GM19455 (cell line): ENCODE results near the gene ZNF512.
"Not testable (repeated sequence)": the region's sequence is repeated elsewhere in the genome, so short reads cannot be mapped to it uniquely, and the experiment has no call there.

Experiments used
- ATAC-seq: cut with Tn5 transposase; IDR thresholded peaks from one replicate; pipeline ENCODE4 v1.9.1; 2021; ENCODE audit not compliant: unreplicated experiment

The ZNF512 gene

DNA sequence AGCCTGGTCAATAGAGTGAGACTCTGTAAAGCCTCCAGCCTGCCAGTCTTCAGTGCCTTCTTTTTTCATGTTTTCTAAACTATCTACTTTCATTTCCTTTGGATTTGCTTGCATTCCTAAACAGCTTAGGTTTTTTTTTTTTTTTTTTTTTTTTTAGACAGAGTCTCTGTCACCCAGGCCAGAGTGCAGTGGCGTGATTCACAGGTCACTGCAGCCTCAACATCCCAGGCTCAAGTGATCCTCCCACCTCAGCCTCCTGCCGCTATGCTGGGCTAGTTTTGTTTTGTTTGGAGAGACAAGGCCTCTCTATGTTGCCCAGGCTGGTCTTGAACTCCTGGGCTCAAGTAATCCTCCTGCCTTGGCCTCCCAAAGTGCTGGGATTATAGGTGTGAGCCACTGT lies 47.4 kb downstream of the ZNF512 start:
- ATAC-seq = not testable (repeated sequence)

DNA sequence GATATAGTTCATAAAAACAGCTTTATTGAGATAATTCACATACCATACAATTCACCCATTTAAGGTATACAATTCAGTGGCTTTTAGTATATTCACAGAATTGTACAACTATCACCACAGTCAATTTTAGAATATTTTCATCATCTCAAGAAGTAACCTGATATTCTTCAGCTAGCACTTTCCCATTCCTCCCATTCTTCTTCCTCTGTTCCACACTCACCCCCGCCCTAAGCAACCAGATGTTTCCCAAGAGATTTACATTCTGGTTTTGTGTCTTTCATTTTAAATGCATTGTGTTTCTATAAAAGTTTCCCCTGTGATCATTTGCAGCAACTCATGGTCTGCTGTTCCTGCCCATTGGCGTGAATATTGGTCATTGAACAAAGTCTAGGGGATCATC lies 51.4 kb downstream of the ZNF512 start:
- no peak for ATAC-seq

DNA sequence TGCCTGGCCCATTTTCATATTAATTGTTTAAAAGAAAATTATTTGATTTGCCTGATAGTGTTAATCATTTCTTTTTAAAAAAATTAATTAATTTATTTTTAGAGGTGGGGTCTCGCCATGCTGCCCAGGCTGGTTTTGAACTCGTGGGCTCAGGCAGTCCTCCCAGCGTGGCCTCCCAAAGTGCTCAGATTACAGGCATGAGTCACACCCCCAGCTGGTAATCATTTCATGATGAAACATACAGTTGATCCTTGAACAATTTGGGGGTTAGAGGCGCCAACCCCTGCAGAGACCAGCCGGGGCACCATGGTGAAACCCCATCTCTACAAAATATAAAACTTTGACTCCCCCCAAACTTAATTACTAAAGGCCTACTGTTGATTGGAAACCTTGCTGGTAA lies 53.9 kb downstream of the ZNF512 start:
- no peak for ATAC-seq

DNA sequence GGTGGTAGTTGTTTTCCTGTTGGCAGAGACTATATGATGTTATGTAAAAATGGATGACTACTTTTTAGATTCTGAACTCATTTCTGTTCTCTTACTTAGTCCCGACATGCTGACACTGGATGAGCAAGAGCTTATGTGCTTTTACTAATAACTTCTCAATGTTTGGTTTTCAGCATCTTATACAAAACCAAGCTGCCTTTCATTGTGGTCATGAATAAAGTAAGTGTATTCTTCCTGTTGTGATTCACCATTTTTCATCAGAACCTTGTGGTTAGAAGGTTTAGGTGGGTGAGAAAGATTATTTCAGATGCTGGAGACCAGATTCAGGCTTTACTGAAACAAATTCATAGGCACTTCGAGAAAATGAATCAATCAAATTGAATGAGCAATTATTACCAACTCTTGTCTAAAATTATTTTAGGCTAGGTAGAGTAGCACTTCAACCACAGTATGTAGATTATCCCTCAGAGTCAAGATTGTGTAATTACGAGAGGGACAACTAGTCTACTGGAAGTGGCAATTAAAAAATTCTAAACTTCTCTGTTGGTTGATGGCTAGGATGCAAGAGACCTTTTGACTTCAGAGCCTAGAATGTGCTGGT lies 55.3 kb downstream of the ZNF512 start:
- no peak for ATAC-seq

DNA sequence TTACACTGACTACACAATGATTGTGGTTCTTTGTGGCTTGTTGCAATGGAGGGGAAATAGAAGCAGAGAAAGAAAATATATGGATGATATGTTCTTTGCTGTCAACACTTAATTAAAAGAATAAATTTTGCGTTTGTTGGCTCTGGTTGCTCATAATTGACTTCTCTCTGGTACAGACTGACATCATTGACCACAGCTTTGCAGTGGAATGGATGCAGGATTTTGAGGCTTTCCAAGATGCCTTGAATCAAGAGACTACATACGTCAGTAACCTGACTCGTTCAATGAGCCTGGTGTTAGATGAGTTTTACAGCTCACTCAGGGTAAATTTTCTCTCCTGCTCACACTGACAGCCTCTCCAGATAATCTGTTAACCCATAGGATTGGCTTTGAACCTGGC lies 55.9 kb downstream of the ZNF512 start:
- no peak for ATAC-seq

DNA sequence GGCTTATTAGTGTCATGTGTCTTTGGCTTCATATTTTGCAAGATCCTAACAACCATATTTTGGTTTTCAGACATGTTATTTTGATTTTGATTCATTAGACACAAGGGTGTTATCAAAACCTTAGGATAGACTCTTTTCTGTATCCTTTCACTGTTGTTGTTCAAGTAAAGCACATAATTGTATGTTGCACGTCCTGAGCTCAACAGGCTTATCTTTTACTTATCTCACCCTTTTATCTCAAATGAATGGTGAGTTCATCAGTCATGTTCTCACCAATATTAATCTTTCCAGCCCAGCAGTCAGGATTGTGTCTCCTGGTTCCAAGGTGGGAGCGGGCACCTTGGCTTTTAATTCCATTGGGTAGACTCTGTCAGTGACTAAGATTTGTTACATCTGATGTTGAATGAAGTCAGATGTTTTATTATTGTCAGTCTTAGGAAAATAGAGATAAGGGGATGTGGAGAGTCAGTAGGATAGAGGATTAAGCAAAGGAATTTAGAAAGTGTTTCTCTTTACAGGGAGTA lies 57.9 kb downstream of the ZNF512 start:
- ATAC-seq = no peak

DNA sequence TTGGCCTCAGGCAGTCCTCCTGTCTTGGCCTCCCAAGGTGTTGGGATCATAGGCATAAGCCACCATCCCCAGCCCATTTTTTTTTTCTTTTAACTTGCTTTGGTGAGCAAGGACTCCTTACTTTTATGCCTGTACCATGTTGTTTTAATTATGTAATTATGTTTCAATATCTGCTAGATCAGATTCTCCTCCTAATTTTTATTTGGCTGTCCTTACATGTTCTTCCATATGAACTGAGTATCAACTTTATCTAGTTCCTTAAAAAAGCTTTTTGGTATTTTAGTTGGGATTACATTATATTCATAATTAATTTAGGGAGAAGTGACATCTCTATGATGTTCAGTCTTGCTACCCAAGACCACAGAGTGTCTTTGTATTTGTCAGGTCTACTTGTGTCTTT lies 62.4 kb downstream of the ZNF512 start:
- ATAC-seq = no peak

DNA sequence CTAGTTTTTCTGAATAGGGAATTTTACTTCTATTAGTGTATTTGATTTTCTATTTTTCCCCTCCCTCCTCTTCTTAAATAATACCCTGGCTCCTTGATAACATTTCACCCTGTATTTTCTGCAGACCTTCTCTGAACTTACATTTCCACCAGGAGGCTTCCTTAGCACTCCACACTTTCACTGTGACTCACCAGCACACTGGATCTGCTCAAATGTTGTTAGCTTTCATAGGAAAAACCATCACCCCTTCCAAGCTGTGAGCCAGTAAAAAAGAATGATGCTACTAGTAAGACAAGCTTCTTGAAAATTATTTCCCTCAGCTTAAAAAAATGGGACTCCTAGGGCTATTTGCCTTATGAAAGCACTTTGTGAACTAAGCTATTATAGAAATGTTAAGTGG lies 64.4 kb downstream of the ZNF512 start:
- no peak for ATAC-seq

DNA sequence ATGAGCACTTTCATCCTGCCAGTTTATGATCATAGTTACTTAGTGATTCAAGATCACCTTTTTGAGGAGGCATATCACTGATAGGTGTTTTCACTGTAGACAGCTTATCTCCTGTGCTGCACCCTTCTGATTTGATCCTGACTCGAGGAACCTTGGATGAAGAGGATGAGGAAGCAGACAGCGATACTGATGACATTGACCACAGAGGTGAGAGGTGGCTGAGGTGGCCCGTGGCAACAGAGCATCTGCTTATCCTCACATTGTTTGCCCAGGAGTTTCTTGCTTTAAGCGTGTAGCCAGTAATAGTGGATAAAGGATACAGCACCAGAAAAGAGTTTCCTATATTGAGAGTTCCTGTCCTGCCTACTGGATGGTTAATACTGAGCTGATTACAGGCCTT lies 64.9 kb downstream of the ZNF512 start:
- no peak for ATAC-seq

DNA sequence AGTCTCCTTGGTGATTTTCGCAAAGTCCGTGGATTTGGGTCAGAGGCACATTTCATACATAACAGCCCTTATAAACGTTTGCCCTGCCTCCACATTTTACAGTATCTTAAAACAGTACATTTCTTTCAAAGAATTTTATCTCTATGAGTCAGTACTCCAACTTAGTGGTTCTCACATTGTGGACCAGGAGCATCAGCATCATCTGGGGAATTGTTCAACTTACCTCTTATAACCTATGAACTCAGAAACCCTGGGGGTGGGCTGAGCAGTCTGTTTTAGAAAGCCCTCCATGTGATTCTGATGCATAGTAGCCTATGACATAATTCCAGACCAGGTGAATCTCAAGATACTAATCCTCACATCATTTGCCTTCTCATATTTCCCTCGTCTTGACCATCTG lies 68.2 kb downstream of the ZNF512 start:
- no peak for ATAC-seq

DNA sequence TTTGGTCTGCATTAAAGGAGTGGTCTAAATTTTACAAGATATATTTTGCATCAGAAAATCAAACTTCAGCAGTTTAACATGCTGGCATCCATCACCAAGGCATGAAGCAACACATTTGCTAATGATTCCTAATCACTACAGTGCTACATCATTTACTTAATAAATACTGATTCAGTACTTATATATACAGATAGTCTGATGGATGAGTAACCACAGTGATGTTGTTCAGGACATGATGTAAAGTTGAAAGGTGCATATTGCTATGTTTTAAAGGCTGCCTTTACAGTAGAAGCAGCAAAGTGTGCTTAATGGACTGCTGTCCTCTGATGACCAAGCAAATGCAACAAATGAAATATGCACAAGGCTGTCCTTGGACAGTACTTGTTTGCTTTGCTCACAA lies 69.5 kb downstream of the ZNF512 start:
- ATAC-seq = no peak

DNA sequence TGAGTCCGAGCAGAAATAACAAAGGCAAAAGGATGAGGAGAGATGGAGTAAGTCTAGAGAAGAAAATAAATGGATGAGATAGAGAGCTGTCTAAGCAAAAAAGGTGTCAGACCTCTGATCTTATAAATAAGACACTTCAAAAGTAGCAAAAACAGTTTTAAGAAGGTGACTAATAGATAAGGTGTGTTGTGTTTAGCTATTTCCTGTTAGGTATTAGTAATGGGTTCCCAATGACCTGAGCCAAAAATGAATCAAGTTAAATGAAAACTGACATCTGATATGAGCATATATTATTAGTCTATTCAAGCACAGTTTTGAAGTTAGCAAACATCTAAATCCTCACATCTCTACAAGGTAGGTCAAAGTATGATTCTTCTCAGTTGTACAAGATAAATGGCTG lies 69.9 kb downstream of the ZNF512 start:
- no peak for ATAC-seq

DNA sequence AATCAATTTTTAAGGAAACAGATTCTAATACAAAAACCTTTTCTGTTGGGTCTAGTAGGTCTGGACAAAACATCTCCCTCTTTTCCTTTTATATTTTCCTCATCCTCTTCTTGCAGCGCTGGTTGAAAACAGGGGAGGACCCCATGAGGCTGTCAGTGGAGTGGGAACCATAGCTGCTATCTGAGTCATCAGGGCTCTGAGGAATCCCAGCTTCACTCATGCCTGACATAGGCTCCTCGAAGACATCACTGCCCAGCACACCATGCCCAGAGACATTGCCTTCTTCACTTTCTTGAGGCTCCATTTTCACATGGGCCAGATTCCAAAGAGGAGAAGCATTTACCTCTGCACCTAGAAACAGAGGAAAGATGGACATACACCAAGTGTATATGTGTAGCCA lies 70.6 kb downstream of the ZNF512 start:
- no peak for ATAC-seq

DNA sequence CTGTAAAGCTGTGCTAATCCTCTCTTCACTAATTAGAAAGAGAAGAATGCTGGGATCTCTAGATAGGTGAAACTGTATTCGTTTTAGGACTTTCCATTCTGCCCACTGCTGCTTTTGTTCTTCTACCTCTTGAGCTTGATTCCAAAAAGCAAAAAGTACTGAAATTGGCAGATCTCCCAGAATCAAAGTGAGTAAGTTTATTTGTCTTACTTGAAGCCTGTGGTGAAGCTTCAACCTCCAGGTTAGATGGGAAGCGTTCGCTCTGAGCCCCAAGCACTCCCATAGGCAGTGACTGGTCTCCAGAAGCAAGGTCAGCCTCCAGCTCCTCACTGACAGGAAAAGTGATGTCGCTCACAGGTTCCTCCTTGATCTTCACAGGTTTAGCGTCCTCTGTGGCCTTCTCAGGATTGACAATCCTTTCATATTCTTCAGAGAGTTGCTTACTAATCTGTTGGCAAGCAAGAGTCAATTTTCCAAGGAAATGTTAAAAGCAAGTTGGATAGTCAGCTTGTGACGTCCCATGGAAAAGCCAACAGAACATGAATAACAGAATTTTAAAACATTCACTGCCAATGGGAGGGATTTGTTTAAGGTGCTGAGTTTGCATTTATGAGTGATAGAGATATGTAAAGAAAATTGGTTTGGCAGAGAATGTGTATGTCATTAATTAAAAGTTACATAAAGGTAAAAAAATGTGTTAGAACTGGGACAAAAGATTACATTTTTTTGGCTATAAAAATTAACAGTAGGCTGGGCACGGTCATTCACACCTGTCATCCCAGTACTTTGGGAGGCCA lies 72.5 kb downstream of the ZNF512 start:
- no peak for ATAC-seq

DNA sequence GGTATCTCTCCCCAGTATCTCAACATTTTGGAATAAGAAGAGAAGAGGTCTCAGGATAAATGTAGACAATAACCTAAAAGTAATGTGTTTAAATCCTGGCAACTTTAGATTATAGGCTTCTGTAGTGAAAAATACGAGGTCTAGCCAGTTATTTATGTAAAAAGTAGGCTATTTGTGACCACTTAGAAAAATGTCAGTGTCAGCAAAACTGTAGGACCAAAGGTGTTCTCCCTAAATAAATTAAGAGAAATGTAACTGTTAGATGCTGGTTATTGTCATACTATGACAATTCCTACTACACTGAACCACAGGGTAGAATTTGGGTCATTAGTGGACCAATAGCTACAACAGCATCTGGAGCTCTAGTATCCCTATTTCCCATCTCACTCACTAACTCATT lies 78.5 kb downstream of the ZNF512 start:
- no peak for ATAC-seq

DNA sequence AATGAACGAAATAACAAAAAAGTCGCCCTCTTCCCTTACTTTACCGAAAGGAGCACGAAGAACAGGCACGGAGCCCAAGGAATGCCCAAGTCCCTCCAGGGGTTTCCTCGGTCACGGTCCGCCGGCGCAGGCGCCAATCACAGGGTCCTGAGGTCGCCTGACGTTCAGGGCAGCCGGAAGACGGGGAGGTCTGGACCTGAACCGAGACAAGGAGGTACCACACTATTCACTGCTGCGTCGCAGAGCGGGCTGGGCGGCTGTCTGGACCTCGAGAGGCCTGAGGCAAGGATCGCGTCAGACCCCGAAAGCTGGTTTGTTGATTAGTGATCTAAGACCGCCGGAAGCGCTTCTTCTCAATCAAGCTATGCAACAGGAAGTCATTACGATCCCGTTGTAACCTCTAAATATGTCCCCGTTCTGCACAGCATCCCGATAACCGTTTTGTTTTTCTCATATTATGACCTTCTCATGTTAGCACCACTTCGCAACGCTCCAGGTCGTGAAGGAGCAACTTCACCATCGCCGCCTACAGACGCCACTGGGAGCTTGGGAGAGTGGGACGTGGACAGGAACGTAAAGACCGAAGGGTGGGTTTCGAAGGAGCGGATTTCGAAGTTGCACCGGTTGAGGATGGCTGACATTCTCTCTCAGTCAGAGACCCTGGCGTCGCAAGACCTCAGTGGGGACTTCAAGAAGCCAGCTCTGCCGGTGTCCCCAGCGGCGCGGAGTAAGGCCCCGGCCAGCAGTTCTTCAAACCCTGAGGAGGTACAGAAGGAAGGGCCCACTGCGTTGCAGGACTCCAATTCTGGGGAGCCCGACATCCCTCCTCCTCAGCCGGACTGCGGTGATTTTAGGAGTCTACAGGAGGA lies 80.7 kb downstream of the ZNF512 start, which contains the start of the genes SLC4A1AP and SUPT7L:
SLC4A1AP (plus strand) TSS at position 605 of the 869 bp plus-strand sequence; CDS start at position 631, 26 bp downstream.
SUPT7L (minus strand) TSS at position 330 of the 869 bp plus-strand sequence. CDS start 1,422 bp downstream, outside the sequence.
- no peak for ATAC-seq

DNA sequence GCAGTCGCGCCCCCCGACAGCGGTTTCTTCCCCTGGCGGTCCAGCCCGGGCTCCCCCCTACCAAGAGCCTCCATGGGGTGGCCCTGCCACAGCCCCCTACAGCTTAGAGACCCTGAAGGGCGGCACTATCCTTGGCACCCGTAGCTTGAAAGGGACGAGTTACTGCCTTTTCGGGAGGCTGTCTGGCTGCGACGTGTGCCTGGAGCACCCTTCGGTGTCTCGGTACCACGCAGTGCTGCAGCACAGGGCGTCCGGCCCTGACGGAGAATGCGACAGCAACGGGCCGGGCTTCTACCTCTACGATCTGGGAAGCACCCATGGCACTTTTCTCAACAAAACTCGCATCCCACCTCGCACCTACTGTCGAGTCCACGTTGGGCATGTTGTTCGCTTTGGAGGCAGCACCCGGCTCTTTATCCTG lies 81.3 kb downstream of the ZNF512 start:
- no peak for ATAC-seq

DNA sequence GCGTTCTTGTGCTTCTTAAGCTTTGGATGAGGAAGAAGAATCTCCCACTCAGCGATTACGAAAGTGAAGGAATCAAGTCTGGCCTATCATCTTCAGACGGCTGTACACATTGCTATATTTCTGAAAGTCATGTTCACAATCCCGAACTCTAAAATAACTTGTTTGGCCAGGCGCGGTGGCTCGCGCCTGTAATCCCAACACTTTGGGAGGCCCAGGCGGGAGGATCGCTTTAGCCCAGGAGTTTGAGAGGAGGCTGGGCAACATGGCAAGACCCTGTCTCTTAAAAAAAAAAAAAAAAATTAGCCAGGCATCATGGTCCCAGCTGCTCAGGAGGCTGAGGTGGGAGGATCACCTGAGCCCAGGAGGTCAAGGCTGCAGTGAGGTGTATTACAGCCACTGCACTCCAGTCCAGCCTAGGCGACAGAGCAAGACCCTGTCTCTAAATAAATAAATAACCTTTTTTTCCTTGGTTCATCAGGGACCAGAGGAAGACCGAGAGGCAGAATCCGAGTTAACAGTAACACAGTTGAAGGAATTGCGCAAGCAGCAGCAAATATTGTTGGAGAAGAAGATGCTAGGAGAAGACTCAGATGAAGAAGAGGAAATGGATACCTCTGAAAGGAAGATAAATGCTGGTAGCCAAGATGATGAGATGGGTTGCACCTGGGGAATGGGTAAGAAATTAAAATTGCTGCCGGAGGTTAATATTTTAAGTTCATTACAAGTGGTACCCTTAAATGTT lies 82.0 kb downstream of the ZNF512 start:
- ATAC-seq = no peak

DNA sequence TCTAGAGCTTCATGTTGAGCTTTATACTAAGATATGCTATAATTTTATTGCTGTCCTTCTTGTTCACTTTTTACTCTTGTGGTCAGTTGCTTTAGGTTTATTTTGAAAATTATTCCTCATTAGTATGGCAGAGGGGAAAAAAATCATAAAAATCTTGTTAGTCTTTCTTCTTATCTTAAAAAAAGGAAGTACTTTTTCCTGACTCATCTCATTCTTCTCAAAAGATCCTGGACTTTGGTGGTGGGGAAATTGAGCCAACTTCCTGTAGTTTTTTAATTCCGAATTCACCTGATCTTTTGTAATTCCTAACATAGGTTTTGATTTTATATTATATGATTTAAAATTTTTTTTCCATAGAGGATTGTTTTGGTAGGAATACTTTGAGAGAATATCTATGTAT lies 84.6 kb downstream of the ZNF512 start:
- no peak for ATAC-seq

DNA sequence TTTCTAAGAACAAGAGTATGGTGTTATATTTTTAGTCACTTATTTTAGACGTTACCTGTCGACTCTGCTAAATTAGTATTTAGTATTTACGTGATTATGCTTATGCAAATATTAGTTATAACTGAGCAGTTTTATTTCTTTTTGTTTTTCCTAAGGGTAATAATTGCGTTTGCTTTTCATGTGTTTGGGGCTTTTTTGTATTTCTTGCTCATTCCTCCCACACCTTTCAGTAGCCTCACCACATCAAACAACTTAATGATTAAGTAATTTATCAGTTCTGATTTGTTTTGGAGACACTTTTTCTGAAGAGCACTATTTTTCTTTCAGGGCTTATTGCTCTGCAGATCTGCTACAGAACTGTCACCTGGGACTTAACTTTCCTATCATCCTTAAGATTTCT lies 88.4 kb downstream of the ZNF512 start:
- ATAC-seq = no peak
